IMR-90 (cell line): ENCODE results near the gene LMNTD2. TPM values are rescaled to one million over a fixed set of nuclear protein-coding genes. Genes with fewer than 3 reads are reported as not detected.

Experiments
- ATAC-seq: fragments of 200-7000 bp; cut with Tn5 transposase; 2 replicates; pipeline ENCODE4 v1.9.1; 2020; ENCODE audit warnings: low read depth, mild to moderate bottlenecking, moderate library complexity
- BruUV-seq: library from RNA; stranded (reverse); fragments of 400-500 nt; replicated peaks from 2 replicates; lab custom pipeline; 2021; lab: Mats Ljungman, UMichigan
- CTCF ChIA-PET: fragments of 300-600 bp; formaldehyde crosslinking; extraction: SDS; loops from one replicate; lab custom pipeline; 2021; ENCODE audit warnings: antibody characterized with exemption; lab: Yijun Ruan, JAX
- POLR2A ChIA-PET: fragments of 300-600 bp; sonication (Branson Sonifier 250); formaldehyde crosslinking; loops from one replicate; lab custom pipeline; 2022; ENCODE audit warnings: antibody characterized with exemption; ENCODE audit not compliant: unreplicated experiment; lab: Charles Lee
- DNase-seq: peaks from one replicate; pipeline ENCODE4 v3.0.0; 2013
- H2AFZ ChIP-seq: replicated peaks from 2 replicates; pipeline ENCODE3; 2013; ENCODE audit warnings: low read length, mild to moderate bottlenecking; ENCODE audit not compliant: poor library complexity
- H2AK5ac ChIP-seq: 2 replicates; pipeline ENCODE4 v1.6.1; 2013; ENCODE audit warnings: low read depth, low read length, inconsistent platforms
- H2AK9ac ChIP-seq: replicated peaks from 2 replicates; pipeline ENCODE3; 2013; ENCODE audit warnings: mild to moderate bottlenecking, low read depth, low read length, moderate library complexity; ENCODE audit not compliant: poor library complexity
- H2BK120ac ChIP-seq: 2 replicates; pipeline ENCODE4 v1.6.1; 2013; ENCODE audit warnings: low read depth, low read length, inconsistent platforms
- H2BK15ac ChIP-seq: 3 replicates; pipeline ENCODE4 v1.6.1; 2013; ENCODE audit warnings: low read depth, low read length, inconsistent platforms
- H2BK20ac ChIP-seq: 2 replicates; pipeline ENCODE4 v1.6.1; 2013; ENCODE audit warnings: low read depth, mild to moderate bottlenecking, inconsistent platforms, low read length, moderate library complexity
- H2BK5ac ChIP-seq: 2 replicates; pipeline ENCODE4 v1.6.1; 2013; ENCODE audit warnings: mild to moderate bottlenecking, low read depth, low read length, inconsistent platforms; ENCODE audit not compliant: poor library complexity, severe bottlenecking
- H3K14ac ChIP-seq: replicated peaks from 2 replicates; pipeline ENCODE4 v1.6.1; 2013; ENCODE audit warnings: low read depth, low read length, inconsistent platforms
- H3K18ac ChIP-seq: 2 replicates; pipeline ENCODE4 v1.6.1; 2013; ENCODE audit warnings: low read depth, low read length, control low read depth
- H3K23ac ChIP-seq: 2 replicates; pipeline ENCODE4 v1.6.1; 2013; ENCODE audit warnings: low read depth, low read length, inconsistent platforms
- H3K27ac ChIP-seq: 2 replicates; pipeline ENCODE4 v1.5.1; 2013; ENCODE audit warnings: mild to moderate bottlenecking, control low read depth, low read length; ENCODE audit not compliant: insufficient read depth
- H3K27me3 ChIP-seq: 2 replicates; pipeline ENCODE4 v1.6.1; 2013; ENCODE audit warnings: low read length; ENCODE audit not compliant: control insufficient read depth, insufficient read depth
- H3K36me3 ChIP-seq: 2 replicates; pipeline ENCODE4 v1.6.1; 2013; ENCODE audit warnings: low read length, mixed read lengths; ENCODE audit not compliant: control insufficient read depth, insufficient read depth
- H3K4ac ChIP-seq: 2 replicates; pipeline ENCODE4 v1.6.1; 2013; ENCODE audit warnings: low read depth, low read length, inconsistent platforms
- H3K4me1 ChIP-seq: 2 replicates; pipeline ENCODE4 v1.6.1; 2013; ENCODE audit warnings: low read length, mixed read lengths; ENCODE audit not compliant: control insufficient read depth, insufficient read depth
- H3K4me2 ChIP-seq: 2 replicates; pipeline ENCODE4 v1.6.1; 2013; ENCODE audit warnings: low read depth, mild to moderate bottlenecking, control low read depth, low read length, moderate library complexity
- H3K4me3 ChIP-seq: 2 replicates; pipeline ENCODE4 v1.5.1; 2013; ENCODE audit warnings: low read depth, mild to moderate bottlenecking, control low read depth, low read length, moderate library complexity; ENCODE audit not compliant: insufficient read depth
- H3K56ac ChIP-seq: 2 replicates; pipeline ENCODE4 v1.6.1; 2013; ENCODE audit warnings: low read length, inconsistent platforms; ENCODE audit not compliant: insufficient read depth; ENCODE audit errors: extremely low read depth
- H3K79me1 ChIP-seq, 2 experiments: 2 replicates each; pipeline ENCODE4 v1.6.1; 2013; ENCODE audit warnings: low read length in 2 of 2, inconsistent platforms in 1 of 2, low read depth in 1 of 2
- H3K9ac ChIP-seq: 2 replicates; pipeline ENCODE4 v1.6.1; 2013; ENCODE audit warnings: low read depth, low read length, control low read depth
- H3K9me1 ChIP-seq: 2 replicates; pipeline ENCODE4 v1.6.1; 2013; ENCODE audit warnings: low read length, inconsistent platforms; ENCODE audit not compliant: insufficient read depth
- H3K9me3 ChIP-seq: 2 replicates; pipeline ENCODE4 v1.6.1; 2013; ENCODE audit warnings: low read length; ENCODE audit not compliant: control insufficient read depth, insufficient read depth
- H4K20me1 ChIP-seq: 2 replicates; pipeline ENCODE4 v1.6.1; 2013; ENCODE audit warnings: low read length, inconsistent platforms; ENCODE audit not compliant: insufficient read depth
- H4K5ac ChIP-seq: 2 replicates; pipeline ENCODE4 v1.6.1; 2013; ENCODE audit warnings: mild to moderate bottlenecking, low read depth, low read length, control low read depth
- H4K8ac ChIP-seq, 2 experiments: 2 replicates each; pipeline ENCODE4 v1.6.1; 2013; ENCODE audit warnings: low read depth in 2 of 2, low read length in 2 of 2, control low read depth in 1 of 2, inconsistent platforms in 1 of 2
- H4K91ac ChIP-seq: 2 replicates; pipeline ENCODE4 v1.6.1; 2013; ENCODE audit warnings: low read depth, low read length, inconsistent platforms; ENCODE audit not compliant: insufficient read depth
- BHLHE40 ChIP-seq: fragments of 150-350 bp; IDR thresholded peaks from 2 replicates; pipeline ENCODE4 v1.6.1; 2016; ENCODE audit warnings: mild to moderate bottlenecking, low read depth, low read length
- CEBPB ChIP-seq: IDR thresholded peaks from 2 replicates; pipeline ENCODE4 v1.6.1; 2012; ENCODE audit warnings: low read depth, low read length, improper control_type of control experiment
- CHD1 ChIP-seq: IDR thresholded peaks from 2 replicates; pipeline ENCODE4 v1.6.1; 2012; ENCODE audit warnings: low read depth, low read length, improper control_type of control experiment
- CTCF ChIP-seq: conservative IDR thresholded peaks from 2 replicates; pipeline ENCODE4 v1.5.1; 2012; ENCODE audit warnings: mild to moderate bottlenecking, low read depth, low read length, improper control_type of control experiment
- ELK1 ChIP-seq: fragments of 150-350 bp; IDR thresholded peaks from 2 replicates; pipeline ENCODE4 v1.6.1; 2016; ENCODE audit warnings: low read depth, mild to moderate bottlenecking, low read length, moderate library complexity, borderline replicate concordance
- MAZ ChIP-seq: IDR thresholded peaks from 2 replicates; pipeline ENCODE4 v1.6.1; 2012; ENCODE audit warnings: low read depth, mild to moderate bottlenecking, low read length, improper control_type of control experiment, moderate library complexity, borderline replicate concordance
- MXI1 ChIP-seq: IDR thresholded peaks from 2 replicates; pipeline ENCODE4 v1.6.1; 2012; ENCODE audit warnings: low read depth, mild to moderate bottlenecking, low read length, moderate library complexity, borderline replicate concordance
- NFE2L2 ChIP-seq: fragments of 150-350 bp; IDR thresholded peaks from 2 replicates; pipeline ENCODE4 v1.6.1; 2016; ENCODE audit warnings: low read depth, mild to moderate bottlenecking, low read length
- POLR2A ChIP-seq: IDR thresholded peaks from 2 replicates; pipeline ENCODE4 v1.6.1; 2012; ENCODE audit warnings: mild to moderate bottlenecking, low read depth, low read length
- RFX5 ChIP-seq: IDR thresholded peaks from 2 replicates; pipeline ENCODE4 v1.8.0; 2012; ENCODE audit warnings: low read depth, mild to moderate bottlenecking, low read length, moderate library complexity
- USF2 ChIP-seq: fragments of 150-350 bp; IDR thresholded peaks from 2 replicates; pipeline ENCODE4 v1.6.1; 2017; ENCODE audit warnings: mild to moderate bottlenecking, antibody characterized with exemption, low read length, low read depth
- WGBS, 2 experiments: methylation state at CpG; one replicate each; pipeline versions ENCODE4 v1.1.5 to v1.1.7; 2013; ENCODE audit warnings: missing lambda C conversion rate in 2 of 2; ENCODE audit not compliant: insufficient read length in 1 of 2; ENCODE audit errors: extremely low coverage in 2 of 2; 5-methylcytosine and 5-hydroxymethylcytosine counted together
- dilution Hi-C: fragments of 300-500 bp; cut with HindIII; formaldehyde crosslinking; loops from one replicate; pipeline ENCODE4 v1.14.3; 2018; ENCODE audit warnings: low sequenced_read_pairs; ENCODE audit not compliant: unreplicated experiment
- in situ Hi-C: fragments of 300-500 bp; cut with MboI; formaldehyde crosslinking; loops from 3 replicates; pipeline ENCODE4 v1.14.3; 2019; ENCODE audit warnings: low sequenced_read_pairs, inconsistent platforms, mixed read lengths
- intact Hi-C: fragments of 100-400 bp; cut with micrococcal nuclease; formaldehyde crosslinking; loops from 2 replicates; pipeline ENCODE4 v1.10.0; 2022
- polyA plus RNA-seq, 3 experiments: library from polyadenylated mRNA; depleted of rRNA; stranded (reverse); fragments of >200 nt; gene quantifications; 2 replicates each; pipeline ENCODE4 v1.2.3, GENCODE V29; 2012; ENCODE audit warnings: low replicate concordance in 1 of 3
- total RNA-seq: library from RNA; depleted of rRNA; stranded (reverse); fragments of >200 nt; gene quantifications from 2 replicates; pipeline ENCODE4 v1.2.3, GENCODE V29; 2012

LMNTD2 gene
- total and polyA plus RNA-seq, 2 of the 4 experiments (the other 2 are of a cell fraction): 0.18 to 1.3 TPM

GRCh38 chr11:592501-592900 is 32.0 kb upstream of the LMNTD2 start:
- H3K18ac ChIP-seq: no peak overlapping the region
- ATAC-seq (no peak), DNase-seq (no peak)
- peaks cover 58% of the 10 kb centered on the region for H4K20me1 ChIP-seq
- no peak overlapping the region for H2BK5ac ChIP-seq
- intact Hi-C loops: no loop called here
- H2AK9ac ChIP-seq: no peak overlapping the region
- H3K4ac ChIP-seq: no peak overlapping the region
- H3K27me3 ChIP-seq: no peaks in the 10 kb centered on the region
- H4K91ac ChIP-seq: no peak overlapping the region
- in situ Hi-C loops: no loop called here
- 99% methylated on average over 14 of the region's 22 CpGs; no CpG with 5 or more reads in 1 of the 2 experiments for WGBS, 2 experiments
- H2BK120ac ChIP-seq: no peak overlapping the region
- peaks cover 3% of the 10 kb centered on the region; the same call in 1 of the 2 replicates for H3K4me1 ChIP-seq
- H3K14ac ChIP-seq: no peak overlapping the region
- H4K8ac ChIP-seq: no peak overlapping the region
- no peaks in the 10 kb centered on the region; the same call in 1 of the 2 replicates for H3K9me1 ChIP-seq
- H3K56ac ChIP-seq: no peak overlapping the region
- H3K23ac ChIP-seq: no peak overlapping the region
- no peak overlapping the region for H2AK5ac ChIP-seq
- BruUV-seq: no TSS peak
- H3K36me3 ChIP-seq: peaks cover 67% of the 10 kb centered on the region
- no peak overlapping the region for H2BK15ac ChIP-seq
- H3K4me3 ChIP-seq: no peak overlapping the region
- ChIA-PET POLR2A (no interaction called here), CTCF (no interaction called here)
- H2BK20ac ChIP-seq: no peak overlapping the region
- H4K5ac ChIP-seq: no peak overlapping the region
- no peak overlapping the region for H3K4me2 ChIP-seq
- dilution Hi-C loops: no loop called here
- peaks cover 30 to 65% of the 10 kb centered on the region in 2 experiments for H3K79me1 ChIP-seq
- H2AFZ ChIP-seq: no peak overlapping the region
- H3K27ac ChIP-seq: no peak overlapping the region
- H3K9me3 ChIP-seq: no peaks in the 10 kb centered on the region
- no peak for TF ChIP-seq USF2
- no peak for TF ChIP-seq POLR2A
- no peak for TF ChIP-seq NFE2L2
- TF ChIP-seq ELK1: no peak
- TF ChIP-seq CEBPB: no peak
- no peak for TF ChIP-seq CHD1
- no peak for TF ChIP-seq MXI1
- no peak for TF ChIP-seq RFX5
- no peak for TF ChIP-seq MAZ
- TF ChIP-seq BHLHE40: no peak
- TF ChIP-seq CTCF: no peak
- no peak overlapping the region for H3K9ac ChIP-seq
